Stimulated activated CD4-positive, alpha-beta T cell treated with anti-CD3 and anti-CD28 coated beads, Interleukin-4, amount 100 ng/mL, for 4 hours (primary cell): ENCODE data around the gene KIAA1191.
A peak's percentile ranks its signal among the peaks of the same experiment; 100 is the strongest.
"Not testable (repeated sequence)": the region's sequence is repeated elsewhere in the genome, so short reads cannot be mapped to it uniquely, and the experiment has no call there.

ENCODE experiments used
- DNase-seq, 2 experiments: peaks; one replicate each; pipeline ENCODE4 v3.0.0-alpha.2; 2020

KIAA1191 gene, protein sequence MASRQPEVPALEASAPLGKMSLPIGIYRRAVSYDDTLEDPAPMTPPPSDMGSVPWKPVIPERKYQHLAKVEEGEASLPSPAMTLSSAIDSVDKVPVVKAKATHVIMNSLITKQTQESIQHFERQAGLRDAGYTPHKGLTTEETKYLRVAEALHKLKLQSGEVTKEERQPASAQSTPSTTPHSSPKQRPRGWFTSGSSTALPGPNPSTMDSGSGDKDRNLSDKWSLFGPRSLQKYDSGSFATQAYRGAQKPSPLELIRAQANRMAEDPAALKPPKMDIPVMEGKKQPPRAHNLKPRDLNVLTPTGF

DNA sequence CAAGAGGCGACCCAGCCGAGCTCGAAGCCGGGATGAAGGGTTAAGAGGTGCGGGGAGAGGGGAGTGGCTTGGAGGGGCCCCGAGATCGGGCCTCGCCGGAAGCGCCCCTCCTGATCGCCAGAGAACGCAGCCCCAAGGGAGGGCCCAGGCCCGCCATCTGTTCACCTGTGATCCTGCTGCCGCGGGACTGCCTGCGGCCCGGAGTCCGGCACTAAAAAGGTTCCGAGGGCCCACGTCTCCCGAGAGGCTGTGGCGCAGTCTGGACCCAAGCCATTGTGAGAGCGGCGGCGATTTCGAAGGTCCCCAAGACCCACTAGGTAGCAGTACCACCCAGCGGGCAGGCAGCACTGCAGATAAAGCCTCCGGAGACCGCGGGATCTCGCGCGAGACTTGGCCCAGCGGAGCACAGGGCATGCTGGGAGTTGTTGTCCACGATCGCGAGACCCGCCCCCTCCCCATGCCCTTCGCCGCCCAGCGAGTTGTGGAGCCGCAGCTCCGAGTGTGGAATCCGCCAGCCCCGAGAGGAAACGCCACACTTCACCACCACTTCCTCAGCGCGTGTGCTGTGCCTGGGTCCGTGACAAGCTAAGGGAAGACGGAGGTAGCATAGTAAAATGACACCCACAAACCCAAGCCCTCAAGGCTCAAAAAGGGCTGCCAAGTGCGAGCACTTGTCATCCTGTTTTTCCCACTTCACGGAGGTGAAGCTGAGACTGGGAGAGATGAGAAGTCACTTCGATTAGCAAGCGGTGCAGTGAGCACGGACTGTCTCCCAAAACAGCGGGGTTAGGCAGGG lies at the start of gene KIAA1191:
Gene KIAA1191, minus strand, starts transcription at position 328 of the 796 bp plus-strand sequence. CDS start 2,256 bp downstream, outside the sequence.
- DNase-seq, result peak; percentile 92 to 93

DNA sequence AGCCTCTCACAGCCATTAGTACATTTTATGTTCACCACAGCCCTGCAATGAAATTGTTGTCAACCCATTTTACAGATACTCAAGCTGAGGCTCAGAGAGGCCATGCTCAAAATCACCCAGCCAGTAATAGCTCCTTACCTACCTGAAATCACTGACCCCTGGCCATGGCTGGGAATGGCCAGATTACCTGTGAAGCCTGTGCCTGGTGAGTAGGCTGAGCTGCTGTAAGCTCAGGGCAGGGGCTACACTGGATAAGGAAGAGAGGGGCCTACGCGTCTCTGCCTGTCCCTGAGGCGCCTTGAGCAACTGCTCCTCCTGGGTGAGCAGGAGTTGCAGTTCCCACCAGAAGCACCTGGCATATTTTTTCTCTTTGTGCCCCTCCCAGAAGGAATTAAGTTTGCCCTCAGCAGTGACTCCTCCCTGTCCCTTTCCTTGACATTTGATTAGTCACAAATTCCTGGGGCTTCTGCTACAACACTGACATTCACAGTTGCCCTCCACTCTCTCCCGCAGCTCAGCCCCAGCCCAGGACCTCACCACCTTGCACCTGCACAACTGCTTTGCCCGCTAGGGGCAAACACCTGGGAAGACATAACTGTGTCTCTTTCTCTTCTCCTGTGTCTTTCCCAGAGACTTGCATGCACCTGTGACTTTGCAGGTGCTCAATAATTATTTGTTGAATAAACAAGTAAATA lies 49.1 kb upstream of the KIAA1191 start:
- no peak for DNase-seq

DNA sequence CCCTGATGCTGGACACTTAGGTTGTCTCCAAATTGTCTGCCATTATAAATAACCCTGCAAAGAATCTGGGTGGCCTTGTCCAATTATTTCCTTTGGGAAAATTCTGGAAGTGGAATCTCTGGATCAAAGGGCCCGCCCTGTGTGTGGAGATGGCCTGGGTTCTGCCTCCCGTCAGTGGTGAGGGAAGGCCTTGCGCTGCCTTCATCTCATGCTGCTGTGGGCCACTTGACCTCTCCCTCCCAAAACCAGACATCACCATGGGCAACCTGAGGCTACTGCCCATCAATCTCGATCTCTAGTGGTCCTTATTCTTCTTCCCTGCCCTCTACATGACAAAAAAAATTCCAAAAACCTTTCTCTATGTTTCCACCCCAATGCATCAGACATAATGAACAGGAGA lies 48.2 kb upstream of the KIAA1191 start:
- DNase-seq, result no peak

DNA sequence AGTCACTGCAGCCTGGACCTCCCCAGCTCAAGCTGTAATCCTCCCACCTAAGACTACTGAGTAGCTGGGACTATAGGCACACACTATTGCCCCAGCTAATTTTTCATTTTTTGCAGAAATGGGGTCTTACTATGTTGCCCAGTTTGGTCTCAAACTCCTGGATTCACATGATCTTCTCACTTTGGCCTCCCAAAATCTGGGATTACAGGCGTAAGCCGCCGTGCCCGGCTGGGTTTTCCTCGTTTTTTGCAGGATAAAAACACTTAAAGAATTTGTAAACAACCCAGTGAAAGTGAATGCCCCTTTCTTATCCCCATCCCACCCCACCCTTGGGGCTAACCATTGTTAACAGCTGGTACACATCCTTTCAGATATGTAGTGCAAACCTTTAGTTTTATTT lies 47.0 kb upstream of the KIAA1191 start:
- DNase-seq, result no peak

DNA sequence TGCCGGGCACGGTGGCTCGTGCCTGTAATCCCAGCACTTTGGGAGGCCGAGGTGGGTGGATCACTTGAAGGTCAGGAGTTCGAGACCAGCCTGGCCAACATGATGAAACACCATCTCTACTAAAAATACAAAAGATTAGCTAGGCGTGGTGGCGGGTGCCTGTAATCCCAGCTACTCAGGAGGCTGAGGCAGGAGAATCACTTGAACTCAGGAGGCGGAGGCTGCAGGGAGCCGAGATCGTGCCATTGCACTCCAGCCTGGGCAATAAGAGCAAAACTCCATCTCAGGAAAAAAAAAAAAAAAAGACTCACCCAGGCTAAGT lies 46.6 kb upstream of the KIAA1191 start:
- not testable (repeated sequence) for DNase-seq

DNA sequence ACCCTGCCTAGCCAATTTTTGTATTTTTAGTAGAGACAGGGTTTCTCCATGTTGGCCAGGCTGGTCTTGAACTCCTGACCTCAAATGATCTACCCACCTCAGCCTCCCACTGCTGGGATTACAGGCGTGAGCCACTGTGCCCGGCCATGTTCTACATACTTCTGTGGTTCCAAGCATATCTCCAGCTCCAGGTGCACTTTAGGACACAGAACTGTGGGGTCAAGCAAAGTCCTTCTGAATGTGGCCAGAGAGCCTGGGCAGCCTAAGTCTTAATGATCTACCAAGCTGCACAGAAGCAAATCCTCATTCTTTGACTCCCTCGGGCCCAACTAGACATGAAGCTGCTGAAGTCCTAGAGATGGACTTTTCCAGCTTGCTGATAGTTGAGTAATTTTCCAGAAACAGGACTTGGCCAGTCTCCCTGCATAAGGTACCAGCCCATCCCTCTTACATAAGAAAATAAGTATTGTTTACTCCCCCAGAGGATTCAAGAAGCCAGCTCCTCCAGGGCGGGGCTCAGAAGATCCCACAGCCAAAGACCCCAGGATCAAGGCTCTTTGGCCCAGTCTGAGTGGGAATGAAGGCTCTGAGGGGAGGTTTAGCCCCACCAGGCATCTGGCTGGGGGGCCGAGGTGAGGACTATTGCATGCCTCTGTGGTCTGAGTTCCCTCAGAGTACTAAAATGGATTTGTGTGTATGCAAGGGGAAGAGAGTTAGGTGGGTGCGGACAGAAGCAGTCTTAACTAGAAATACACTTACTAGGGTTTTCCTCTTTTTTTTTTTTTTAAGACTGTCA lies 46.1 kb upstream of the KIAA1191 start:
- no peak for DNase-seq

DNA sequence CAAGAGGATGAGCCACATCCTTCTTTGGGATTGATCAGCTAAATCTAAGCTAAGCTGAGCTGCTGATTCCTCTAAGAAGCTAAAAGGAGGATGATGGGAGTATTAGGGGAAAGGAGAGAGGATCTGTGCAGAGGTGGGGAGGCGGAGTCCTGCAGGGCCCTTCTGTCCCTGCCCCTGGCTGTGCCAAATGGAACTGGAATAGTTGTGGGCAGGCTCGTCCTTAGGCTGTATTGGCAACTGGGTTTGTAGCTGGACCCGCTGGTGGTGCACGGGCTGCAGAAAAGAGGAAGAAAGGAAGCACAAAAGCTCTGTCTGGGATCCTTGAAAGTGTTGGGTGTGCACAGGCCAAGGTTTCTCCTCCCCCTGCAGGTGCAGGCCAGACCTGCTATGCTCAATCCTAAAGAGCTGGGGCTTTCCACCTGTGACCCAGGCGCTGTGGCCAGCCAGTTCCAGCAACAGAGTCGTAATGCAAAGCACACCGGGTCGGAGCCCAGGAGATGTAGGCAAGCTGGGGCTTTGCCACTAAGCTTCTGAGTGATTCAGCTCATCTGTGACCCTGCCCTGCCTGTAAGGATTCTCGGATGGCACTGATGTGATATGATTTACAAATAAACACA lies 45.0 kb upstream of the KIAA1191 start:
- no peak for DNase-seq

DNA sequence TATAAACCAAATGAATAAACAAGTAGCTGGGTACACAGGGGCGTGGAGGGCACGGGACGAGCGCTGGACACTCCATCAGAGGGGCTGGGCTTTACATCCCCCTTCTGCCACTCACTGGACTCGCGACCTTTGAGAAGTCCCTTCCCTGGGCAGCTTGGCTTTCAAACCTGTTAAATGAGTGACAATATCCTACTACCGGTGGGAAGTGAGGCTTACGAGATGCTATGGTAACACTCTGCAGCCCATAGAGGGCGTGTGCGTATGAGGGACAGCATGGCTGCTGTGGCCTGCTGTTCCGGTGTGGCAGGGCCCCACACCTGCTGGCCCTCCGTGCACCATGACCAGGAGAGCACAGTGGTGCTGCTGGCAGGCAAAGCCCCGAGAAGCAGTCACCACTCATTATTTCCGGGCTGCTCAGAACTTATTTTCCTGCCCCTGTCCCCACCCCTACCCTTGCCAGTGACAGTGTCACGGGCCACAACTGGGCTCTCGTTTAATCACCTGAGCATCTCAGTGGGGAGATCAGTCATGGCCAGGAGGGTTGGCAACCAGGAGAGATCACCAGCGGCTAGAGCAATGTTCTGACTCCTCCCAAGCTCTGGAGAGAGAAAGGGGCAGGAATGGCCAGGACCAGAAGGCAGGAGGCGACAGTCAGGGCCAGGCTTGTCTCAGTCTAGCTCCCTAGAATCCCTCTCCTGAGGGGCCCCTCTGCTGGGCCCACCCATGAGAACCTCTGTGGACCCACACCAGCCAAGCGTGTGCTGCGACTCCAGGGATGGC lies 44.3 kb upstream of the KIAA1191 start:
- no peak for DNase-seq

DNA sequence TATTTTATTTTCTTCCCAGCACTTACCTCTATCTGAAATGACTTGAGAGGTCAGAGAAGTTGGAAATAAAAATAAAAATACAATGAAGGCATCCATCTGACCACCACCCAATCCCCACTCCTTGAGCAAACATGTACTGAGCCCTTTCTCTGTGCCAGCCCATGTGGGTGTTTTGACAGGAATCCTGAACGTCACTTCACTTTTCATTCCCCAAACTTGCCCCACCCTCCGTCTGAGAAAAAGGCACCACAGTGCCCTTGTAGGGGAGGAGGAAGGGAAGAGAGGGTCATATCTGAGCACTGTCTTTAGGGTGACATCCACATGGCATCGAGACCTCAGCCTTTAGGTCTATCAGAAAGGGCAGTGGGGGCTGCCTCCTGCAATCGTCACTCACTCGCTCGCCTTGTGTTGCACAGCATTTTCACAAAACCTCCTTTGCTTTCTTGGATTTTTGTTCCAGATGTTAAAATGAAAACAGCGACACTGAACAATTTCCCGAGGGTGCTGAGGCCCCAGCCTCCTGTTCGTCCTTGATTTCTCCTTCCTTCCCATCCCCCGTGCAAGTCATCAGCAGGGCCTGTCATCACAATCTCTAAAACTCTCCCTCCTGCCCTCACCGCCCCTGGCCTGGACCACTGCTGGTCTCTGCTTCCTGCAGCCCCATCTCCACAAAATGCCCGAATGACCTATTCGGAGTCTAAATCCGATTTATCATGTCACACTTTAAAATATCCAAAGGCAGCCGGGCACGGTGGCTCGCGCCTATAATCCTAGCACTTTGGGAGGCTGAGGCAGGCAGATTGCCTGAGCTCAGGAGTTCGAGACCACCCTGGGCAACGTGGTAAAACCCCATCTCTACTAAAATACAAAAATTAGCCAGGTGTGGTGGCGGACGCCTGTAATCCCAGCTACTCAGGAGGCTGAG lies 40.0 kb upstream of the KIAA1191 start:
- no peak for DNase-seq

DNA sequence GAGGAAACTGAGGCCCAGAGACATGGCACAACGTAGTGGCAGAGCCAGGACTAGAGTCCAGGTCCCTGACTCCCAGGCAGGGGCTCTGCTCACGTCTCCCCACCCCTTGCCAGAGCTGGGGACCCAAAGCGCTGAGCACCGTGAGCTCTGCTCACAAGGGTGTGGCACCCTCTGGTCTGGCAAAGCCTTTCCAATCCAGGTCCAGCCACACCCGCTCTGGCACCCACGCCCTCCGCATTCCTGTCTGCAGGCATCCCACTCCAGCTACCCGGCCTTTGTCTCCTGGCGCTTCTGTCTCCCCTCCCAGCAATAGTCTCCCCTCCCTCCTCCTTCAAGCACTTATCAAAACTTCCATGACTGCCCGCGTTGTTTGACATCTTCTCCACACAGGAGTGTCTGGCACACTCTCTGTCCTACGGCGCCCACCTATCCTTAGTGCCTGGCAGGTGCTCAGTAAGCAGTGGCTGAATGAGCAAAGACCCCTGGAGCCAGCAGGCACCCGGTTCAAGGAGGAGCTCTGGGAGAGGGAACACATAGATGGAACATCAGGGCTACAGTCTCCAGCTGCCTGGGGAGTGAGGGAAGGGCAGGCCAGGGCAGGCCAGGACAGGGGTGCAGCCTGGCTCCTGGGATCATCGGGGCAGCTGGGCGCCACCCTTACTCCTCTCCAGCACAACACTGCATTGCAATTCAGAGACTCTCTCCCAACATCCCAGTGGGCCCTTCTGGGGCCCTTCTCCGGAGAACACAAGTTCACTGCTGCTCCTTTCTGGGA lies 39.0 kb upstream of the KIAA1191 start:
- no peak for DNase-seq

DNA sequence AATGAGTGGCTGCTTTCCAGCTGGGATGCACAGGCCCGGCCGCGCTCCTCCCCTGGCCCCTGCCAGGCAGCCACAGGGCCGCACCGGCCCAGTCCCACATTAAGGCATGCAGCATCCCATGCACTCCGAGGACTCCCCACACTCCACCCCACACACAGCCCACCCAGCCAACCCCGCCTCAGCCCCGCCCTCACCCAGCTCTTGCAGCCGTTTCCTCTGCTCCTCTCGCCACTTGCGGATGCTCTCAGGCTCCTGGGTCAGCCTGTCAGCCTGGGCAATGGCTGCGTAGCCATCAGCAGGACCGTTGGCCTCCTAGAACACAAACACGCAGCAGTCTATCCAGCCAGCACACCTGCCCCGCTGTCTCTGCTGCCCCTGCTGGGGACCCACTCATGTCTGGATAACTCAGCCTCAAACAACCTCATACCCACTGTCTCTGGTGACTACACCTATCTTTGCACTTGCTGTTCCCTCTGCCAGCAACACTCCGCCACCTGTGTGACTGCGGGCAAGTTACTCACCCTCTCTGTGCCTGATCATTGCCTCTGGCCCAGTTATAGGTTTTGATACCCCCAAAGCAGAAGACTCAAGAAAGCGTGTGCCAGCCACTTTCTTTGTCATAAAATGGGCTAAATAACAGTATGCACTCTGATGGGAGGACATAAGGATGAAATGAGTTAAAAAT lies 36.3 kb upstream of the KIAA1191 start:
- DNase-seq, result no peak

DNA sequence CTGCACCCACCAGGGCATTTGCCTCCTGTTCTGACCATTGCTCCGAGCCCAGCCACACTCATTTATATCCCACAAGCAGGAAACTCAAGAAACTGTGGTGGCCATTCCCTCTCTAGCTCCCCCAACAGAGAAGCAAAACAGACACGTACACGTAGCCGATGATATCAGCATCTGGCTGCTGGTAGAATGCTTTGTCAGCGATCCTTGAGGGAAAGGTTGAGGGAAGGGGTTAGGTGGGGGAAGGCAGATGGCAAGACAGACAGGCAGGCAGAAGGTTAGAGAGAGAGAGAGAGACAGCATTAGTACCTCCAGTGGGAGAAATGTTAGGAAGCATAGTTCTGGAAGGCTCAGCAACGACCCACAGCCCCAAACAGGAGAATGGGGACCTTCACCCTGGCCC lies 34.8 kb upstream of the KIAA1191 start:
- no peak for DNase-seq

DNA sequence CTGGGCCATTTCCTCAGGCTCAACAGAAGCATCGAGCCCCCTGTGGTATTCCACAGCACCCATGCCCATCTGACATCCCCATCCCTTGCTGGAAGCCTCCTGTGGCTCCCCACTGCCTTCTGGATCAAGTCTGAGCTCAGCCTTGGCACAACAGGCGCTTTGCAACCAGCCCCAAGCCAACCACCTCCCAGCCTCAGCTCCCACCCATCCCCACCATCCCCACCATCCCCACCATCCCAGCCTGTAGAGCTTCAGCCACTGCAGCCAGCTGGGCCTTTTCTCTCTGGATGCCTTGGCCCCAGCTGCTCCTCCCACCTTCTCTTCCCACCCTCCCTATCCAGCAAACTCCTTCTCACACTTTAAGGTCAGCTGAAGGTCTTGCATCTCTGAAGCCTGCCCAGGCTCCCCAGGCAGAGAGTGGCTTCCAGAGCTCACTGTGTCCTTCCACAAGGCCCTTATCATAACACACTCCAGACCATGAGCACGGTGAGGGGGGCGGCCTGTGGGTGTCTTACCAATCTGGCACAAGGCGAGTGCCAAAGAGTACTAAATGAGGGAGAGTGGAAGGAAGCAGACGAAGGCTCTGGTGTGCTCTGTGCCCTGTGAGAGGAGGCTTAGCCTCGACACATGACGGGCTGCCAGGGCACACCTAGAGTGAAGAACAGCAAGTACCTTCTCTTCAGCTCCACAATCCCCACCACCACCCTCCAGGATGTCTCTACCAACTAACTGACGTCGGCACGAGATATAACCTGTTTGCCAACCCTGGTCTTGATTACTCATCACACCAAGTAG lies 33.5 kb upstream of the KIAA1191 start:
- no peak for DNase-seq

DNA sequence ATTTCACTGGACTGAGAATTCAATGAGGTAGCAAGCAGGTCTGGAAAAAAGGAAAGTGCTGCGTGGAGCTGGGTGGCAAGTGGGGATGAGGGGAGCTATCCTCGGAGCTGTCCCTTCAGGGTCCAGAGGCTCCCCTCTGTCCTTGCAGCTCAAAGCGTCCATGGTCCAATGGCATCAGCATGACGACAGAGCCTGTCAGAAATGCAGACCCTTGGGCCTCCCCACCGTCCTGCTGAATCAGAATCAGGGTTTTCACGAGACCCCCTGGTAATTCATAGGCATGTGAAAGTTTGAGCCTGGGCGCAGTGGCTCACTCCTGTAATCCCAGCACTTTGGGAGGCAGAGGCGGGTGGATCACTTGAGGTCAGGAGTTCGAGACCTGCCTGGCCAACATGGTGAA lies 32.5 kb upstream of the KIAA1191 start:
- no peak for DNase-seq

DNA sequence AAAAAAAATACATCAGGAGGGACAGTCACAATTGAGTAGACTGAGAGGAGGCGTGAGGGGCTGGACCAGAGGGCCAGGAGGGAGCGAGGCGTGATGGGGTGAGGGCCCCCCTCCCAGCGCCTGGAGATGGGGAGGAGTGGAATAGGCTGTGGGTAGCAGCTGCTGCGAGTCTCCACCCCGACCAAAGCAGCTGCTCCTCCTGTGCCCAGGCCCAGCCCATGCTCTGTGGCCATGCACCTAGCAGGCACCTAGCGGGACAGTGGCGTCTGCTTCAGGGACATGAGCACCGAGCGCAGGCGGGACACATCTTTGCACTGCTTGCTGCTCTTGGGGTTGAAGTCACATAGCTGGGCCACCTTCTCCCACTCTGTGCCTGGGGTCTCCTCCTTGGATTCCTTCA lies 31.0 kb upstream of the KIAA1191 start:
- DNase-seq, result no peak

DNA sequence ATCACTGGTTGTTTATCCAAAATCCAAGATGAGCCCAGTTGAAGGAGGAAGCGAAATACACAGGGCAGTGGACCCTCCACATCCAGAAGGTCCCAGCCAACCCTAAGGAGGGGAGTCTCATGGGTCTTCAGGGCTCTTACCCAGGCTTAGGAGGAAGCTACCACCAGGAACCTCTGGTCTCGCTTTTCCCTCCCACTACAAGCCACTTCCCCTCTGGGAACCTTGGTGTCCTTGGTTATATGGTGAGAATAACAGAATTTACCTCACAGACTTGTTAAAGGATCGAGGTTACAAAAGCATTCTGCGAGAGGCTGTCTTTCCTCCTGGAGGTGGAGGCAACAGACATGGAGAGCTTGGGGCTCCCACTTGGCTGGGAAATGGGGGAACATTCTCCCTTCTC lies 30.4 kb upstream of the KIAA1191 start:
- DNase-seq, result no peak

DNA sequence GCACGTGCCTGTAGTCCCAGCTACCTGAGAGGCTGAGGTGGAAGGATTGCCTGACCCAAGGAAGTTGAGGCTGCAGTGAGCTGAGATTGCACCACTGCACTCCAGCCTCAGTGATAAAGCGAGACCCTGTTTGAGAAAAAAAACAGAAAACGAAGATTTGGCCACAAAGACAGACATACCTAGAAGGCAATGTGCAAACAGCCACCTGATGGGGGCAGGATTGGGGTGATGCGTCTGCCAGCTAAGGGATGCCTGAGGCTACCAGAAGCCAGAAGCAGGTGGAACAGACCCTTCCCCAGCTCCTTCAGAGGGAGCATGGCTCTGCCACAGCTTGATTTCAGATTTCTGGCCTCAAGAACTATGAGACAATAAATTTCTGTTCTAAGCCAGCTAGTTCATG lies 29.9 kb upstream of the KIAA1191 start:
- no peak for DNase-seq
